GM12891 (cell line): ENCODE results near the gene PYCARD.

ENCODE experiments used
- POLR2A ChIP-seq: IDR thresholded peaks from 2 replicates; pipeline ENCODE4 v1.6.1; 2011; ENCODE audit warnings: low read depth, low read length, control low read depth
- SPI1 ChIP-seq: IDR thresholded peaks from 2 replicates; pipeline ENCODE4 v1.6.1; 2011; ENCODE audit warnings: low read depth, low read length, control low read depth
- TAF1 ChIP-seq: IDR thresholded peaks from 2 replicates; pipeline ENCODE4 v1.6.1; 2011; ENCODE audit warnings: low read depth, low read length, control low read depth

DNA sequence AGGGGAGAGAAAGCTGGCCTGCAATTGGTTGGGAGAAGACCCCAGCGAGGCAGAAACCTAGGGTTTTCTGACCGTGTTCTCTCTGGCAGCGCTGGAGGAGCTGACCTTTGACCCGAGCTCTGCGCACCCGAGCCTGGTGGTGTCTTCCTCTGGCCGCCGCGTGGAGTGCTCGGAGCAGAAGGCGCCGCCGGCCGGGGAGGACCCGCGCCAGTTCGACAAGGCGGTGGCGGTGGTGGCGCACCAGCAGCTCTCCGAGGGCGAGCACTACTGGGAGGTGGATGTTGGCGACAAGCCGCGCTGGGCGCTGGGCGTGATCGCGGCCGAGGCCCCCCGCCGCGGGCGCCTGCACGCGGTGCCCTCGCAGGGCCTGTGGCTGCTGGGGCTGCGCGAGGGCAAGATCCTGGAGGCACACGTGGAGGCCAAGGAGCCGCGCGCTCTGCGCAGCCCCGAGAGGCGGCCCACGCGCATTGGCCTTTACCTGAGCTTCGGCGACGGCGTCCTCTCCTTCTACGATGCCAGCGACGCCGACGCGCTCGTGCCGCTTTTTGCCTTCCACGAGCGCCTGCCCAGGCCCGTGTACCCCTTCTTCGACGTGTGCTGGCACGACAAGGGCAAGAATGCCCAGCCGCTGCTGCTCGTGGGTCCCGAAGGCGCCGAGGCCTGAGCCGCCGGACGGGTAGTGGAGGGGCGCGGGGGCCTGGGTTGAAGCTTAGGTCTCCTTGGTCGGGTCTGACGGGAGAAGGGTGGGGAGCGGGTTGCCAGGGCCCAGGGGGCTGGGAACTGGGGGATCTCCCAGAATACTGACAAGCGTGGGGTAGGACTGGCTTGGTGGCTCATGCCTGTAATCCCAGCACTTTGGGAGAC lies 21.8 kb upstream of the PYCARD start:
- no peak for TF ChIP-seq POLR2A
- no peak for TF ChIP-seq TAF1
- TF ChIP-seq SPI1: no peak
